Neutrophil (primary cell): ENCODE data around the gene DSG2.

Experiments
- H3K27ac ChIP-seq: fragments of 200-600 bp; sonication (generic); 2 replicates; pipeline ENCODE4 v1.5.1; 2016; ENCODE audit warnings: mild to moderate bottlenecking, moderate library complexity
- H3K27me3 ChIP-seq: fragments of 200-600 bp; sonication (generic); 2 replicates; pipeline ENCODE4 v1.6.0; 2016; ENCODE audit warnings: mild to moderate bottlenecking
- H3K36me3 ChIP-seq: fragments of 200-600 bp; sonication (generic); 2 replicates; pipeline ENCODE4 v1.5.1; 2017
- H3K4me1 ChIP-seq, 2 experiments: fragments of 200-600 bp in 1 of 2; sonication (generic) in 1 of 2; 1 replicate in 1 of 2; 2 replicates in 1 of 2; pipeline versions ENCODE4 v1.5.1 to v1.6.1; 2013 to 2016; ENCODE audit warnings: low read depth in 1 of 2, low read length in 1 of 2, mild to moderate bottlenecking in 1 of 2, moderate library complexity in 1 of 2; ENCODE audit not compliant: control insufficient read depth in 1 of 2, insufficient read depth in 1 of 2
- H3K4me3 ChIP-seq, 2 experiments: fragments of 200-600 bp in 1 of 2; sonication (generic) in 1 of 2; 1 replicate in 1 of 2; 2 replicates in 1 of 2; pipeline ENCODE4 v1.5.1; 2013 to 2016; ENCODE audit warnings: low read depth in 1 of 2, low read length in 1 of 2, mild to moderate bottlenecking in 1 of 2, moderate library complexity in 1 of 2
- H3K9me3 ChIP-seq: fragments of 200-600 bp; sonication (generic); 2 replicates; pipeline ENCODE4 v1.5.1; 2016
- CTCF ChIP-seq: fragments of 200-600 bp; sonication (generic); IDR thresholded peaks from 2 replicates; pipeline ENCODE4 v1.5.1; 2016; ENCODE audit warnings: antibody characterized with exemption

The DSG2 gene

GRCh38 chr18:31513189-31513935 lies 15.4 kb downstream of the DSG2 start:
- H3K27me3 ChIP-seq, result no peaks in the 10 kb centered on the region
- no peak overlapping the region for H3K27ac ChIP-seq
- no peaks in the 10 kb centered on the region for H3K9me3 ChIP-seq
- no peak overlapping the region for H3K4me3 ChIP-seq
- H3K36me3 ChIP-seq, result no peaks in the 10 kb centered on the region
- H3K4me1 ChIP-seq, result no peaks in the 10 kb centered on the region
- no peak for TF ChIP-seq CTCF

GRCh38 chr18:31516437-31516836 lies 18.5 kb downstream of the DSG2 start:
- no peaks in the 10 kb centered on the region for H3K36me3 ChIP-seq
- H3K27ac ChIP-seq, result no peak overlapping the region
- H3K4me1 ChIP-seq, result no peaks in the 10 kb centered on the region
- H3K9me3 ChIP-seq, result no peaks in the 10 kb centered on the region
- H3K4me3 ChIP-seq, result no peak overlapping the region
- H3K27me3 ChIP-seq, result no peaks in the 10 kb centered on the region
- no peak for TF ChIP-seq CTCF

- no peaks in the 10 kb centered on the region for H3K9me3 ChIP-seq
- no peaks in the 10 kb centered on the region for H3K27me3 ChIP-seq
- TF ChIP-seq CTCF, result no peak
- no peaks in the 10 kb centered on the region for H3K36me3 ChIP-seq
- no peaks in the 10 kb centered on the region for H3K4me1 ChIP-seq
- no peak overlapping the region for H3K4me3 ChIP-seq
- H3K27ac ChIP-seq, result no peak overlapping the region
Observed at GRCh38 chr18:31526374-31526773, 28.4 kb downstream of the DSG2 start.

GRCh38 chr18:31533236-31533635 lies 35.3 kb downstream of the DSG2 start:
- no peaks in the 10 kb centered on the region for H3K27me3 ChIP-seq
- no peak overlapping the region for H3K27ac ChIP-seq
- no peak overlapping the region for H3K4me3 ChIP-seq
- no peak for TF ChIP-seq CTCF
- no peaks in the 10 kb centered on the region for H3K9me3 ChIP-seq
- no peaks in the 10 kb centered on the region for H3K36me3 ChIP-seq
- H3K4me1 ChIP-seq, result no peaks in the 10 kb centered on the region

- Histone ChIP-seq H3K9me3 (no peaks in the 10 kb centered on the region), H3K27ac (no peak overlapping the region), H3K4me3 (no peak overlapping the region), H3K4me1 (no peaks in the 10 kb centered on the region), H3K27me3 (no peaks in the 10 kb centered on the region), H3K36me3 (no peaks in the 10 kb centered on the region)
- TF ChIP-seq CTCF, result no peak
Observed at GRCh38 chr18:31538837-31539236, 40.9 kb downstream of the DSG2 start.
